ENCODE results near the gene ODAPH.

The ODAPH gene

DNA sequence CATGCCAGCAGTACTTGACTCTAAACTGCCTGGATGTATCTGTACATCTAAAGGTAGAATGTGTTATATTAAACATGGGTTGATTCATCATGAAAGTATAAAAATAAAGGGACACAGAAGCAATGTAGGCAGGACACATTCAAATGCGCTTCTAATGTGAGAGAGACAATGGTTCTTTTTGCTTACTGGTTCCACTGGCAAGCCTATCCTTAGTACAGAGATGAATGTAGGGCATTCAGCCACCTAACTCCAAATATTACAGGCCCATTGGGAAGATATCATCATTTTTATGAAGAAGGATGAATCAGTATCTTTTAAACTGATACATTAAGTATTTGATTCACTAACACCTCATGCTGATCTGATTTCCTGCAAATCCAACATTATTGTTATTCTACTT lies 56.4 kb downstream of the ODAPH start:
- Histone ChIP-seq H3K4ac (ENCODE audit: low read depth, low read length) (no peak overlapping the region), H2BK120ac (ENCODE audit: insufficient read depth, low read length, poor library complexity) (no peak overlapping the region), H3K9me3 (ENCODE audit: insufficient read depth, low read depth, low read length) (no peaks in the 10 kb centered on the region), H3K4me1 (ENCODE audit: control insufficient read depth in 1 of 2, insufficient read depth in 2 of 2, low read length in 2 of 2) (no peaks in the 10 kb centered on the region), H3K14ac (ENCODE audit: low read length) (no peak overlapping the region), H2AK5ac (ENCODE audit: low read length) (no peak overlapping the region), H3K18ac (ENCODE audit: low read length) (no peak overlapping the region), H2AFZ (ENCODE audit: insufficient read depth, low read length, poor library complexity) (no peak overlapping the region), H3K4me2 (ENCODE audit: low read length) (no peak overlapping the region), H3K79me2 (ENCODE audit: control insufficient read depth, insufficient read depth, low read length, poor library complexity) (no peaks in the 10 kb centered on the region), H3K9ac (ENCODE audit: low read length) (no peak overlapping the region), H2BK5ac (ENCODE audit: low read depth, low read length, poor library complexity) (no peak overlapping the region), H4K12ac (ENCODE audit: low read depth, low read length) (no peak overlapping the region), H3K36me3 (ENCODE audit: control insufficient read depth in 1 of 2, insufficient read depth in 2 of 2, low read length in 2 of 2) (no peaks in the 10 kb centered on the region), H4K91ac (ENCODE audit: low read depth, low read length) (no peak overlapping the region), H3K4me3 (ENCODE audit: low read depth, low read length) (no peak overlapping the region), H3K23ac (ENCODE audit: low read length) (no peak overlapping the region), H2BK12ac (ENCODE audit: low read length) (no peak overlapping the region), H3K27me3 (ENCODE audit: insufficient read depth, low read length) (no peaks in the 10 kb centered on the region), H4K8ac (ENCODE audit: low read depth, low read length) (no peak overlapping the region), H3K79me1 (ENCODE audit: low read length) (no peaks in the 10 kb centered on the region), H3K27ac (ENCODE audit: low read depth, low read length) (no peak overlapping the region)
- no peak for DNase-seq
- no CpG with 5 or more reads among the region's 1 CpG for WGBS (ENCODE audit: extremely low coverage, insufficient coverage, insufficient read length)
